HG03025 (cell line): Measurements from ENCODE around the gene CSN1S1.

Experiments
- ATAC-seq: cut with Tn5 transposase; IDR thresholded peaks from one replicate; pipeline ENCODE4 v1.9.1; 2021; ENCODE audit warnings: mild to moderate bottlenecking, moderate library complexity; ENCODE audit not compliant: unreplicated experiment, low FRiP score

The CSN1S1 gene

DNA sequence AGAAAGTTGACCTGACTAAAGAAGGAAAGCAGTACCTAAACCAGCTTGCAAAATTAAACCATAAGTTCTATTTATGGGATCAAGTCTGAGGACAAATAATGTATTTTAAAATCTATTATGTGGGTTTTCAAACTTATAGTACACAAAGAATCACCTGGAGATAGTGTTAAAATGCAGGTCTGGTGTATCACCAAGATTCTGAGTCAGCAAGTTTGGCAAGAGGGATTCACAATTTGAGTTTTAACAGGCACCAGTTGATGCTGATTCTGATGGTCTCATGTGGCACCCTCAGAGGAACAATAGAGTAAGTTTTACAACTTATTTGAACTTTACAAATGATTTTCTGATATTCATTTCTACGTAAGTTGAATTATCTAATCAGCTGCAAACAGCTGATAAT, 55.8 kb downstream of the CSN1S1 start:
- ATAC-seq, result no peak

DNA sequence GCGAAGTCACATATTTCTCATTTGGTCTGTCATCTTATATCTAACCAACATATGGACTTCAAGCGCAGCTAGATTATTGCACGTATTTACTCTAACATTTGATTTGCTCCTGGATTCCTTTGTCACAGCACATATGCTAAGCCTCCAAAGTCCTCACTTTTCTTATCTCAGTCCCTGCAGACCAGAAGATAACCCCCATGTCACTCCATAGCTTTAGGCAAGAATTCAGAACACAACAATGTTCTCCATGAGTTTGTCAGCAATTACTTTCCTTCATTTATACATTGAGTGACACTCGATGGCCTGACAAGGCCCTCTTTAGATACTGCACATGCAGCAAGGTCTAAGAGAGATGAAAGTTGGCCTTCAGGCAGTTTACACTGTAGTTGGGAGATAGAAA, 60.1 kb downstream of the CSN1S1 start:
- ATAC-seq, result no peak

DNA sequence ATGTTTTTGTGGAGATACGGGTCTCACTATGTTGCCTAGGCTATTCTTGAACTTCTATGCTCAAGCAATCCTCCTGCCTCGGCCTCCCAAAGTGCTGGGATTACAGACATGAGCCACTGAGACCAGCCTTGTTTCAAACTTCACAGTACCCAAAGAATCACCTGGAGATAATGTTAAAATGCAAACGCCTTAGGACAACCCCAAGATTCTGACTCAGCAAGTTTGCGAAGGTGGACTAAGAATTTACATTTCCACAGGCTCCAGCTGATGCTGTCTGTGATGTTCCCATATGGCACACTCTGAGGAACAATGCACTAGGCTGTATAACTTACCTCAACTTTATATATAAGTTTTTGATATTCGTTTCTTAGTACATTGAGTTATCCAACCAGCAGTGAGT, 63.9 kb downstream of the CSN1S1 start:
- ATAC-seq, result no peak

DNA sequence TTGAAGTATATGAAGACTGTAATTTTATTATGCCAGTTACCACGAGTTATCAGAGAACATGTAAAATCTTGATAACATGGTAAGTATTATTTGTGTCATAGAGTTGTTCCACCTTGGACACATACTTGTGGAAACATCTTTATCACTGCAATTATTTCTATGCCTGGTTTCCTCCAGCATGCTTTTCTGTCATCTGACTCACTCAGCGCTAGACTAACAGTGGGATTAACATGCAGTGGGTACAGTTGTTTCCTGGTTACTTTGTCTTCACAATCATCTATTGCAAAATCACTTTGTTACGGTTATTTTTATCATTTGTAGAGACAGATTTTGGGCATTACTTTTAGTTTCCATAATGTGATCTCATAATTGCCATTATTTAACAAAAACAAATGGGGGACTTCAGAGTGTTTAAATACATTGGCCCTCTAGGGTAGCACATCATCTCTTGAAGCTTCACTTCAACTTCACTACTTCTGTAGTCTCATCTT, 64.7 kb downstream of the CSN1S1 start, which contains the start of gene STATH:
TSS of gene STATH (plus strand) at position 441 of the 491 bp plus-strand sequence. CDS start 2,472 bp downstream, outside the sequence.
- ATAC-seq, result no peak
